H1 (cell line): ENCODE measurements around the gene UPK1B. TPM values are rescaled to one million over a fixed set of nuclear protein-coding genes. Genes with fewer than 3 reads are reported as not detected.
"Not testable (repeated sequence)": the region's sequence is repeated elsewhere in the genome, so short reads cannot be mapped to it uniquely, and the experiment has no call there.

Experiments
- CTCF ChIA-PET: fragments of 300-600 bp; sonication (Branson Sonifier 250); formaldehyde crosslinking; loops from one replicate; lab custom pipeline; 2021; ENCODE audit not compliant: partially characterized antibody; lab: Charles Lee
- POLR2A ChIA-PET: fragments of 300-600 bp; sonication (Branson Sonifier 250); formaldehyde crosslinking; loops from one replicate; lab custom pipeline; 2021; ENCODE audit warnings: inconsistent platforms; ENCODE audit not compliant: partially characterized antibody; lab: Charles Lee
- DNase-seq, 2 experiments: peaks; one replicate each; pipeline versions ENCODE4 v3.0.0 to v3.0.0-alpha.2; 2010 to 2022; ENCODE audit warnings: low spot score in 2 of 2, low read depth in 1 of 2, mixed read lengths in 1 of 2
- FAIRE-seq: peaks from 2 replicates; lab custom pipeline; 2011; peaks lifted over from hg19 to GRCh38; lab: Jason Lieb, UNC
- H2AFZ ChIP-seq: 2 replicates; pipeline ENCODE4 v1.8.1; 2012; ENCODE audit warnings: low read length, inconsistent platforms
- H2AK5ac ChIP-seq: 2 replicates; pipeline ENCODE4 v1.6.1; 2013; ENCODE audit warnings: low read depth, low read length
- H2BK120ac ChIP-seq: replicated peaks from 2 replicates; pipeline ENCODE3; 2013; ENCODE audit warnings: low read depth, low read length, inconsistent platforms
- H2BK12ac ChIP-seq: 2 replicates; pipeline ENCODE4 v1.6.1; 2013; ENCODE audit warnings: low read depth, low read length
- H2BK15ac ChIP-seq: 2 replicates; pipeline ENCODE4 v1.6.1; 2013; ENCODE audit warnings: low read length
- H2BK20ac ChIP-seq: 2 replicates; pipeline ENCODE4 v1.6.1; 2013; ENCODE audit warnings: low read length
- H2BK5ac ChIP-seq: 2 replicates; pipeline ENCODE4 v1.6.1; 2013; ENCODE audit warnings: low read depth, low read length
- H3K14ac ChIP-seq: 2 replicates; pipeline ENCODE4 v1.6.1; 2013; ENCODE audit warnings: inconsistent platforms; ENCODE audit not compliant: insufficient read length
- H3K18ac ChIP-seq: 2 replicates; pipeline ENCODE4 v1.6.1; 2013; ENCODE audit warnings: low read length; ENCODE audit errors: extremely low read depth
- H3K23ac ChIP-seq: 2 replicates; pipeline ENCODE4 v1.6.1; 2013; ENCODE audit warnings: inconsistent platforms; ENCODE audit not compliant: insufficient read length
- H3K23me2 ChIP-seq: 2 replicates; pipeline ENCODE4 v1.6.1; 2013; ENCODE audit warnings: low read depth, low read length
- H3K27ac ChIP-seq: 2 replicates; pipeline ENCODE4 v1.6.1; 2011; ENCODE audit warnings: low read depth, low read length, inconsistent platforms
- H3K27me3 ChIP-seq, 4 experiments: replicated peaks in 1 of 4; 1 replicate in 1 of 4; 2 replicates in 3 of 4; pipeline versions ENCODE4 v1.6.1 to v1.8.1; 2011 to 2013; ENCODE audit warnings: low read length in 3 of 4, mild to moderate bottlenecking in 3 of 4, inconsistent platforms in 2 of 4, mixed read lengths in 2 of 4, moderate library complexity in 1 of 4; ENCODE audit not compliant: control insufficient read depth in 3 of 4, insufficient read depth in 3 of 4; ENCODE audit errors: extremely low read depth in 1 of 4
- H3K36me3 ChIP-seq, 4 experiments: 2 replicates each; pipeline versions ENCODE4 v1.6.1 to v1.8.1; 2011 to 2013; ENCODE audit warnings: mild to moderate bottlenecking in 4 of 4, low read length in 3 of 4, moderate library complexity in 2 of 4, control low read depth in 1 of 4, inconsistent platforms in 1 of 4; ENCODE audit not compliant: insufficient read depth in 4 of 4, control insufficient read depth in 2 of 4
- H3K4ac ChIP-seq: replicated peaks from 2 replicates; pipeline ENCODE3; 2013; ENCODE audit warnings: low read length, low read depth, mixed read lengths, inconsistent platforms; ENCODE audit not compliant: insufficient read length
- H3K4me1 ChIP-seq, 4 experiments: replicated peaks in 1 of 4; 1 replicate in 1 of 4; 2 replicates in 3 of 4; pipeline versions ENCODE4 v1.6.1 to v1.8.1; 2011 to 2013; ENCODE audit warnings: low read length in 3 of 4, inconsistent platforms in 2 of 4, mixed read lengths in 1 of 4; ENCODE audit not compliant: insufficient read depth in 4 of 4, control insufficient read depth in 3 of 4
- H3K4me2 ChIP-seq, 2 experiments: 2 replicates each; pipeline versions ENCODE4 v1.6.1 to v1.8.1; 2011 to 2013; ENCODE audit warnings: low read depth in 2 of 2, low read length in 2 of 2, control low read depth in 1 of 2, inconsistent platforms in 1 of 2, mild to moderate bottlenecking in 1 of 2; ENCODE audit not compliant: insufficient read depth in 1 of 2
- H3K4me3 ChIP-seq, 4 experiments: fragments of 200-600, 300-600 bp in 1 of 4; sonication (generic), shearing (Covaris generic), sonication (Bioruptor Twin) in 1 of 4; 2 replicates each; pipeline versions ENCODE4 v1.5.1 to v1.8.1; 2011 to 2016; ENCODE audit warnings: low read length in 4 of 4, low read depth in 3 of 4, control low read depth in 2 of 4, inconsistent platforms in 2 of 4, mild to moderate bottlenecking in 2 of 4, mixed read lengths in 1 of 4, moderate library complexity in 1 of 4; ENCODE audit not compliant: insufficient read depth in 2 of 4; ENCODE audit errors: extremely low read depth in 1 of 4
- H3K56ac ChIP-seq: replicated peaks from 2 replicates; pipeline ENCODE3; 2013; ENCODE audit warnings: low read depth, mild to moderate bottlenecking, mixed read lengths, low read length, inconsistent platforms; ENCODE audit not compliant: insufficient read length
- H3K79me1 ChIP-seq: 2 replicates; pipeline ENCODE4 v1.6.1; 2013; ENCODE audit warnings: low read depth, low read length, control low read depth
- H3K79me2 ChIP-seq, 2 experiments: 2 replicates each; pipeline versions ENCODE4 v1.6.1 to v1.8.1; 2012 to 2013; ENCODE audit warnings: low read length in 2 of 2, mild to moderate bottlenecking in 2 of 2, inconsistent platforms in 1 of 2; ENCODE audit not compliant: insufficient read depth in 2 of 2, control insufficient read depth in 1 of 2
- H3K9ac ChIP-seq, 4 experiments: replicated peaks in 1 of 4; 1 replicate in 1 of 4; 2 replicates in 3 of 4; pipeline versions ENCODE4 v1.6.1 to v1.8.1; 2011 to 2013; ENCODE audit warnings: low read depth in 3 of 4, low read length in 3 of 4, control low read depth in 2 of 4, mild to moderate bottlenecking in 2 of 4, moderate library complexity in 2 of 4, inconsistent platforms in 1 of 4; ENCODE audit errors: extremely low read depth in 1 of 4
- H3K9me3 ChIP-seq, 2 experiments: 2 replicates each; pipeline versions ENCODE4 v1.6.1 to v1.8.1; 2012 to 2013; ENCODE audit warnings: mild to moderate bottlenecking in 2 of 2, moderate library complexity in 2 of 2, control low read depth in 1 of 2, inconsistent platforms in 1 of 2, low read depth in 1 of 2, low read length in 1 of 2, mixed read lengths in 1 of 2; ENCODE audit not compliant: insufficient read depth in 2 of 2
- H4K20me1 ChIP-seq, 2 experiments: replicated peaks in 1 of 2; 2 replicates each; pipeline versions ENCODE3 to v1.8.1; 2011 to 2013; ENCODE audit warnings: inconsistent platforms in 2 of 2, low read length in 2 of 2, mild to moderate bottlenecking in 1 of 2; ENCODE audit not compliant: insufficient read depth in 2 of 2, control insufficient read depth in 1 of 2
- H4K5ac ChIP-seq: 2 replicates; pipeline ENCODE4 v1.6.1; 2013; ENCODE audit warnings: low read length, low read depth, mixed read lengths, inconsistent platforms; ENCODE audit not compliant: insufficient read length
- H4K8ac ChIP-seq: 2 replicates; pipeline ENCODE4 v1.8.0; 2013; ENCODE audit warnings: mild to moderate bottlenecking, moderate library complexity, low read length, inconsistent platforms; ENCODE audit not compliant: insufficient read depth; ENCODE audit errors: extremely low read depth
- H4K91ac ChIP-seq: replicated peaks from 2 replicates; pipeline ENCODE3; 2013; ENCODE audit warnings: low read length, mixed read lengths, inconsistent platforms; ENCODE audit not compliant: insufficient read length
- whole genome bisulfite sequencing, 2 experiments: shearing (Covaris generic) in 1 of 2; methylation state at CpG; one replicate each; pipeline versions ENCODE4 v1.1.6 to v1.1.7; 2013 to 2015; ENCODE audit warnings: low lambda C conversion rate in 2 of 2, mixed read lengths in 2 of 2, inconsistent platforms in 1 of 2, low coverage in 1 of 2, missing lambda C conversion rate in 1 of 2; ENCODE audit not compliant: insufficient replicate concordance in 2 of 2, insufficient coverage in 1 of 2, insufficient read length in 1 of 2; ENCODE audit errors: extremely low coverage in 1 of 2, missing lambda C conversion rate in 1 of 2; 5-methylcytosine and 5-hydroxymethylcytosine counted together
- polyA plus RNA-seq, 7 experiments: library from polyadenylated mRNA; depleted of rRNA in 3 of 7; stranded (reverse) in 5 of 7; unstranded in 2 of 7; fragments of >200 nt in 5 of 7; fragments of 200-250 nt in 2 of 7; gene quantifications; 1 replicate in 5 of 7; 2 replicates in 1 of 7; 4 replicates in 1 of 7; pipeline versions ENCODE4 v1.2.1 to v1.2.3, GENCODE V29; 2011 to 2013; ENCODE audit warnings: missing spikeins in 2 of 7, mixed read lengths in 2 of 7
- total RNA-seq: library from RNA; stranded (reverse); fragmentation: NEBNext Ultra II Directional; extraction: Animal tissue kit (Norgen Biotek cat#: 25700); gene quantifications from 2 replicates; pipeline ENCODE4 v1.2.1, GENCODE V29; 2021

The UPK1B gene
- total and polyA plus RNA-seq, 2 of the 8 experiments (the other 6 are each of a cell fraction or from before 2014, with no cell fraction given), result 0.67 to 0.68 TPM

- POLR2A ChIA-PET, result interaction anchor here (0.6 to 1.7 kb wide), 2 partner anchors 16 to 78 kb away, joined by 3 to 4 read pairs; no protein-coding TSS in a partner anchor
- H2BK120ac ChIP-seq, FAIRE-seq: not testable (repeated sequence)
Measured at GRCh38 chr3:119242387-119243057, 69.1 kb downstream of the UPK1B start.

More at GRCh38 chr3:119242387-119243057, 69.1 kb downstream of the UPK1B start:
- not testable (repeated sequence) for DNase-seq, H3K4me1 ChIP-seq, H3K14ac ChIP-seq, H2BK15ac ChIP-seq, H3K27me3 ChIP-seq, H2AFZ ChIP-seq, H3K23ac ChIP-seq, H3K9ac ChIP-seq, H3K9me3 ChIP-seq, H2BK12ac ChIP-seq, H3K23me2 ChIP-seq, H3K4me2 ChIP-seq, H3K4ac ChIP-seq, H3K56ac ChIP-seq, H4K5ac ChIP-seq, H4K91ac ChIP-seq, H3K4me3 ChIP-seq, H3K79me1 ChIP-seq, H3K27ac ChIP-seq, H2BK5ac ChIP-seq, H3K18ac ChIP-seq, H2BK20ac ChIP-seq, H4K8ac ChIP-seq, H2AK5ac ChIP-seq, H4K20me1 ChIP-seq, H3K36me3 ChIP-seq
- peaks cover 4 to 29% of the 10 kb centered on the region in 2 experiments; a peak in 3 of 4 replicates for H3K79me2 ChIP-seq
- CTCF ChIA-PET, result interaction anchor here (0.6 to 2.2 kb wide), 6 partner anchors 11 to 133 kb away, joined by 3 to 13 read pairs (median 8); partner anchors contain the start of gene ARHGAP31
- 100% methylated on average over 3 of the region's 49 CpGs; no CpG with 5 or more reads in 1 of the 2 experiments for WGBS, 2 experiments
